PC-3 (cell line): Measurements from ENCODE around the gene BBS2. TPM values are rescaled to one million over a fixed set of nuclear protein-coding genes. Genes with fewer than 3 reads are reported as not detected.

Experiments
- ATAC-seq: fragments of 200-7000 bp; cut with Tn5 transposase; 2 replicates; pipeline ENCODE4 v1.9.1; 2020; ENCODE audit warnings: mild to moderate bottlenecking, moderate library complexity
- BruUV-seq: library from RNA; stranded (reverse); fragments of 400-500 nt; replicated peaks from 2 replicates; lab custom pipeline; 2021; lab: Mats Ljungman, UMichigan
- CTCF ChIA-PET: fragments of 300-600 bp; sonication (Branson Sonifier 250); formaldehyde crosslinking; loops from one replicate; lab custom pipeline; 2022; ENCODE audit warnings: antibody characterized with exemption; lab: Charles Lee
- POLR2A ChIA-PET: fragments of 300-600 bp; sonication (Branson Sonifier 250); formaldehyde crosslinking; loops from one replicate; lab custom pipeline; 2022; ENCODE audit warnings: antibody characterized with exemption; ENCODE audit not compliant: unreplicated experiment; lab: Charles Lee
- DNase-seq: peaks from one replicate; pipeline ENCODE4 v3.0.0-alpha.2; 2015
- H2AFZ ChIP-seq: fragments of 300-600 bp; sonication (generic); 2 replicates; pipeline ENCODE4 v1.6.0; 2016; ENCODE audit warnings: antibody characterized with exemption, low read length
- H3F3A ChIP-seq: fragments of 300-600 bp; sonication (generic); one replicate; pipeline ENCODE4 v1.6.0; 2017; ENCODE audit warnings: antibody characterized with exemption, low read length, control low read depth, mild to moderate bottlenecking; ENCODE audit not compliant: unreplicated experiment
- H3K27ac ChIP-seq: fragments of 300-600 bp; sonication (generic); 2 replicates; pipeline ENCODE4 v1.5.1; 2016; ENCODE audit warnings: mild to moderate bottlenecking, low read length
- H3K27me3 ChIP-seq: fragments of 300-600 bp; sonication (generic); 2 replicates; pipeline ENCODE4 v1.6.1; 2016; ENCODE audit warnings: low read length, mixed read lengths
- H3K36me3 ChIP-seq: fragments of 300-600 bp; sonication (generic); 2 replicates; pipeline ENCODE4 v1.6.1; 2016; ENCODE audit warnings: low read depth, mixed run types, low read length, mixed read lengths
- H3K4me1 ChIP-seq: fragments of 300-600 bp; sonication (generic); 2 replicates; pipeline ENCODE4 v1.5.1; 2016; ENCODE audit warnings: low read length; ENCODE audit not compliant: insufficient read depth
- H3K4me2 ChIP-seq: fragments of 300-600 bp; sonication (generic); 2 replicates; pipeline ENCODE4 v1.6.0; 2016; ENCODE audit warnings: low read length
- H3K4me3 ChIP-seq: fragments of 300-600 bp; sonication (generic); 2 replicates; pipeline ENCODE4 v1.5.1; 2016; ENCODE audit warnings: mild to moderate bottlenecking, low read length, mixed read lengths
- H3K79me2 ChIP-seq: fragments of 300-600 bp; sonication (generic); 2 replicates; pipeline ENCODE4 v1.6.1; 2017; ENCODE audit warnings: low read length, mixed read lengths
- H3K9ac ChIP-seq: fragments of 300-600 bp; sonication (generic); 2 replicates; pipeline ENCODE4 v1.6.0; 2016; ENCODE audit warnings: mild to moderate bottlenecking, low read length
- H3K9me2 ChIP-seq: fragments of 300-600 bp; sonication (generic); replicated peaks from 2 replicates; pipeline ENCODE4 v1.6.1; 2016; ENCODE audit warnings: mixed run types, low read length, mixed read lengths
- H3K9me3 ChIP-seq: fragments of 300-600 bp; sonication (generic); 2 replicates; pipeline ENCODE4 v1.6.1; 2016; ENCODE audit warnings: low read length, mixed read lengths
- H4K20me1 ChIP-seq: fragments of 300-600 bp; sonication (generic); 2 replicates; pipeline ENCODE4 v1.6.1; 2016; ENCODE audit warnings: low read length, mixed read lengths
- CTCF ChIP-seq: fragments of 300-600 bp; sonication (generic); conservative IDR thresholded peaks from 2 replicates; pipeline ENCODE4 v1.5.1; 2017; ENCODE audit warnings: antibody characterized with exemption, low read depth, mild to moderate bottlenecking, low read length
- EZH2 ChIP-seq: fragments of 300-600 bp; sonication (generic); IDR thresholded peaks from one replicate; pipeline ENCODE4 v1.6.1; 2017; ENCODE audit warnings: antibody characterized with exemption, mild to moderate bottlenecking, low read length; ENCODE audit not compliant: unreplicated experiment
- EZH2phosphoT487 ChIP-seq: fragments of 300-600 bp; sonication (generic); IDR thresholded peaks from 2 replicates; pipeline ENCODE4 v1.6.1; 2018; ENCODE audit warnings: mild to moderate bottlenecking, antibody characterized with exemption, low read length, borderline replicate concordance
- intact Hi-C: fragments of 100-400 bp; cut with micrococcal nuclease; formaldehyde crosslinking; loops from 2 replicates; pipeline ENCODE4 v1.9.0; 2023
- total RNA-seq: library from RNA; depleted of rRNA; stranded (reverse); fragments of >200 nt; gene quantifications from 2 replicates; pipeline ENCODE4 v1.2.3, GENCODE V29; 2014

Gene BBS2
- total RNA-seq, 1 experiment from 2014 or later = 19.2 TPM

GRCh38 chr16:56534847-56535383 lies 15.1 kb upstream of the BBS2 start:
- H3K4me1 ChIP-seq = peaks cover 14% of the 10 kb centered on the region
- CTCF ChIA-PET = no interaction called here

GRCh38 chr16:56532714-56533113 lies 12.9 kb upstream of the BBS2 start:
- no peaks in the 10 kb centered on the region for H3K27me3 ChIP-seq
- intact Hi-C loops = no loop called here
- TF ChIP-seq EZH2phosphoT487 = no peak
- peak; percentile 36; the same call in 1 of the 2 replicates for TF ChIP-seq CTCF
- no peaks in the 10 kb centered on the region for H3K79me2 ChIP-seq
- peak; percentile 40; the same call in 1 of the 2 replicates for ATAC-seq
- H2AFZ ChIP-seq = no peak overlapping the region
- no peaks in the 10 kb centered on the region for H4K20me1 ChIP-seq
- H3K36me3 ChIP-seq = no peaks in the 10 kb centered on the region
- POLR2A ChIA-PET = no interaction called here
- H3K4me3 ChIP-seq = no peak overlapping the region
- H3K4me1 ChIP-seq = peaks cover 14% of the 10 kb centered on the region
- CTCF ChIA-PET = no interaction called here
- DNase-seq = peak; percentile 55
- no peaks in the 10 kb centered on the region for H3F3A ChIP-seq
- H3K4me2 ChIP-seq = no peak overlapping the region
- no peaks in the 10 kb centered on the region for H3K9me2 ChIP-seq
- no peak overlapping the region for H3K9ac ChIP-seq
- no peak overlapping the region for H3K27ac ChIP-seq
- BruUV-seq = no TSS peak
- no peaks in the 10 kb centered on the region for H3K9me3 ChIP-seq

More at GRCh38 chr16:56534847-56535383, 15.1 kb upstream of the BBS2 start:
- no peak overlapping the region for H3K4me3 ChIP-seq
- intact Hi-C loops = no loop called here
- no peak overlapping the region for H3K27ac ChIP-seq
- DNase-seq (no peak), ATAC-seq (no peak)
- no peaks in the 10 kb centered on the region for H3K36me3 ChIP-seq
- POLR2A ChIA-PET = no interaction called here
- H3K9me2 ChIP-seq = no peaks in the 10 kb centered on the region
- no TSS peak for BruUV-seq
- no peak overlapping the region for H3K9ac ChIP-seq
- H4K20me1 ChIP-seq = no peaks in the 10 kb centered on the region
- TF ChIP-seq CTCF = no peak
- TF ChIP-seq EZH2 = no peak
- no peak for TF ChIP-seq EZH2phosphoT487
- no peak overlapping the region for H2AFZ ChIP-seq
- no peaks in the 10 kb centered on the region for H3K9me3 ChIP-seq
- H3K4me2 ChIP-seq = no peak overlapping the region
- no peaks in the 10 kb centered on the region for H3F3A ChIP-seq
- H3K27me3 ChIP-seq = no peaks in the 10 kb centered on the region
- H3K79me2 ChIP-seq = no peaks in the 10 kb centered on the region

- BruUV-seq = no TSS peak
- no peaks in the 10 kb centered on the region for H3K79me2 ChIP-seq
- H3K27me3 ChIP-seq = no peaks in the 10 kb centered on the region
- H4K20me1 ChIP-seq = no peaks in the 10 kb centered on the region
- H3K9me3 ChIP-seq = no peaks in the 10 kb centered on the region
- H3K9me2 ChIP-seq = no peaks in the 10 kb centered on the region
- intact Hi-C loops = no loop called here
- POLR2A ChIA-PET = interaction anchor here (0.7 kb wide), 1 partner anchor 67 kb away, joined by 3 read pairs; no protein-coding TSS in a partner anchor
- TF ChIP-seq CTCF (no peak), EZH2 (no peak), EZH2phosphoT487 (no peak)
- H3K4me3 ChIP-seq = no peak overlapping the region
- no peak overlapping the region for H3K4me2 ChIP-seq
- ATAC-seq (peak; percentile 27; the same call in 1 of the 2 replicates), DNase-seq (peak; percentile 64)
- no peaks in the 10 kb centered on the region for H3F3A ChIP-seq
- H3K4me1 ChIP-seq = peaks cover 14% of the 10 kb centered on the region
- no peak overlapping the region for H2AFZ ChIP-seq
- H3K9ac ChIP-seq = no peak overlapping the region
- H3K36me3 ChIP-seq = no peaks in the 10 kb centered on the region
- CTCF ChIA-PET = no interaction called here
- H3K27ac ChIP-seq = no peak overlapping the region
Observed at GRCh38 chr16:56530872-56531271, 11.0 kb upstream of the BBS2 start.
